Tracheal epithelial cell (primary cell): Measurements from ENCODE around the gene ZCWPW1. TPM values are rescaled to one million over a fixed set of nuclear protein-coding genes. Genes with fewer than 3 reads are reported as not detected.

Source experiments
- total RNA-seq: library from RNA; depleted of rRNA; stranded (reverse); fragments of >200 nt; gene quantifications from 2 replicates; pipeline ENCODE4 v1.2.1, GENCODE V29; 2014

ZCWPW1 gene, protein sequence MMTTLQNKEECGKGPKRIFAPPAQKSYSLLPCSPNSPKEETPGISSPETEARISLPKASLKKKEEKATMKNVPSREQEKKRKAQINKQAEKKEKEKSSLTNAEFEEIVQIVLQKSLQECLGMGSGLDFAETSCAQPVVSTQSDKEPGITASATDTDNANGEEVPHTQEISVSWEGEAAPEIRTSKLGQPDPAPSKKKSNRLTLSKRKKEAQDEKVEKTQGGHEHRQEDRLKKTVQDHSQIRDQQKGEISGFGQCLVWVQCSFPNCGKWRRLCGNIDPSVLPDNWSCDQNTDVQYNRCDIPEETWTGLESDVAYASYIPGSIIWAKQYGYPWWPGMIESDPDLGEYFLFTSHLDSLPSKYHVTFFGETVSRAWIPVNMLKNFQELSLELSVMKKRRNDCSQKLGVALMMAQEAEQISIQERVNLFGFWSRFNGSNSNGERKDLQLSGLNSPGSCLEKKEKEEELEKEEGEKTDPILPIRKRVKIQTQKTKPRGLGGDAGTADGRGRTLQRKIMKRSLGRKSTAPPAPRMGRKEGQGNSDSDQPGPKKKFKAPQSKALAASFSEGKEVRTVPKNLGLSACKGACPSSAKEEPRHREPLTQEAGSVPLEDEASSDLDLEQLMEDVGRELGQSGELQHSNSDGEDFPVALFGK
- total RNA-seq = 1.4 and 2.8 TPM in 2 replicates

DNA sequence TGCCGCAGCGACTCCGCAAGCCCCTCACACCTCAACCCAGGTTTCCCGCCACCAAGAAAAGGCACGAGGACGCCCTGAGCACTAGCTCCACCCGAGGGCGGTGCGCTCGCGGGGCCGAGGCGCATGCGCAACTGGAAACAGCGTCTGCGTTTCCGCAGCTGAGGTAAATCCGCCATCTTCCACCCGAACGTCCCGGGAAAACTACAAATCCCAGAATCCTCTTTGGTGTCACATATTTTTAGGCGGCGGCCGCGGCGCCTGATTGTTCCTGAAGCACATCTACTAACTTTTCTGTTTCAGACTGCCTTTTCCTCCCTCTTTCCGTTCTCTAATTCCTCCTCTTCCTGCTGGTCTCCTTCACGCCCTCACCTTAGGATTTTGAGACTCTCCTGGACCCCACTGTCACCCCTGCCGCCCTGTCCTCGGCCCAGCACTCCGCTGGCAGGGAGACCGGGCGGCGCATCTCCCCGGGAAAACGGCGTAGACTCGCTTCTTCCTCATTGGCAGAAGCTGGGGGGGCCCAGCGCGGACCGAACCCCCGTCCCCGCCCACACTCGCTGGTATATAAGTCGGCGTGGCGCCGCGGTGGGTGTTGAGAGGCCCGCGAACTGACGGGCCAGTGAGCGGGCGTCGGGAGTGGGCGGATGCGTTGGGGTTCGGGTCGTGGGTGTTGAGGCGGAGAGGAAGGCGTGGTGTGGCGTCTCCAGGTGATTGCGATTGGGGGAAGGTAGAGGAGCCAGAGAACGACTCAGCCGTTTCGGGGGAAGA is at the start of gene ZCWPW1:
TSS of gene ZCWPW1 (minus strand) at position 505 of the 768 bp plus-strand sequence. CDS start 8,054 bp downstream, outside the sequence.

DNA sequence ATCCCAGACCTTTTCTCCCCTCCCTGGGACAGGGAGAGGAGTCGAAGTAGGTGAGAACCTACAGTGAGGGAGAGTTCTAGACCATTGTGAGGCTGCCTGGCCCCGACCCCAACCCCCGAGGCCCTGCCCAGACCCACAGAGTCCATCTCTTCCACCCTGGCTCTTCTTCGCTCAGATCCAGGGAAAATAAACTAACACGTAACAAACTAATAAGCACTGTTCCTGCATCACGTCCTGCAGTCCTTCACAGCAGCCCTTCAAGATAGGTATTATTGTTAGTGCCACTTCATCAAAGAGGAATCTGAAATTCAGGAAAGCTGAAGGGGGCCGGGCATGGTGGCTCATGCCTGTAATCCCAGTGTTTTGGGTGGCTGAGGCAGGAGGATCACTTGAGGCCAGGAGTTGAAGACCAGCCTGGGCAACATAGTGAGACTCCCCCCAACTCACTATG is 35.7 kb upstream of the ZCWPW1 start, which contains the start of gene SPACDR:
TSS of gene SPACDR (minus strand) at position 51 of the 451 bp plus-strand sequence. CDS start 235 bp downstream, outside the sequence.

DNA sequence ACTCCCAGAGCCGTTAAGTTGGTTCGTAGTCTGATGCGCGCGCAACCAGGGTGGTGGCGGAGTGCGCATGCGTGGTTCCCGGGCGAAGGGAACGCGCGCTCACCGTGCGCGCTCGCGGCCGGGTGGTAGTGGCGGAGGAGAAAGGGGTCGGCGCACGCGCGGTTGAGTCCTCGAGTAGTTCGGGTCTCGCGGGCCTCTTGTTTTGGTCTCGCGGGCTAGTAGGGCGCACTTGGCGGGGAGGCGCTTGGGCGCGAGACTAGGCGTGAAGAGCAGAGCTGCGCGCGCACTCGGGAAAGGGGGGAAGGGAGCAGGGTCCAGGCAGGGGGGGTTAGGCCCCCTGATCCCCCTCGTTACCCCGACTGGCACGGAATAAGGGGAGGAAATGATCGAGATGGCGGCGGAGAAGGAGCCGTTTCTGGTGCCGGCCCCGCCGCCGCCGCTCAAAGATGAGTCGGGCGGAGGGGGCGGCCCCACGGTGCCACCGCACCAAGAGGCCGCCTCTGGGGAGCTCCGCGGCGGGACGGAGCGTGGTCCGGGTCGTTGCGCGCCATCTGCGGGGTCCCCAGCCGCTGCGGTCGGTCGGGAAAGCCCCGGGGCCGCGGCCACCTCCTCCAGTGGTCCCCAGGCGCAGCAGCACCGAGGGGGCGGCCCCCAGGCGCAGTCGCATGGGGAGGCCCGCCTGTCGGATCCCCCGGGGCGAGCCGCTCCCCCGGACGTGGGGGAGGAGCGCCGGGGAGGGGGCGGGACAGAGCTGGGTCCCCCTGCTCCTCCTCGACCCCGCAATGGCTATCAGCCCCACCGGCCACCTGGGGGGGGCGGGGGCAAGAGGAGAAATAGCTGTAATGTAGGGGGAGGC is 1.4 kb upstream of the ZCWPW1 start, which contains the start of gene MEPCE:
TSS of gene MEPCE (plus strand) at position 195 of the 856 bp plus-strand sequence. CDS start at position 383, 188 bp downstream.

DNA sequence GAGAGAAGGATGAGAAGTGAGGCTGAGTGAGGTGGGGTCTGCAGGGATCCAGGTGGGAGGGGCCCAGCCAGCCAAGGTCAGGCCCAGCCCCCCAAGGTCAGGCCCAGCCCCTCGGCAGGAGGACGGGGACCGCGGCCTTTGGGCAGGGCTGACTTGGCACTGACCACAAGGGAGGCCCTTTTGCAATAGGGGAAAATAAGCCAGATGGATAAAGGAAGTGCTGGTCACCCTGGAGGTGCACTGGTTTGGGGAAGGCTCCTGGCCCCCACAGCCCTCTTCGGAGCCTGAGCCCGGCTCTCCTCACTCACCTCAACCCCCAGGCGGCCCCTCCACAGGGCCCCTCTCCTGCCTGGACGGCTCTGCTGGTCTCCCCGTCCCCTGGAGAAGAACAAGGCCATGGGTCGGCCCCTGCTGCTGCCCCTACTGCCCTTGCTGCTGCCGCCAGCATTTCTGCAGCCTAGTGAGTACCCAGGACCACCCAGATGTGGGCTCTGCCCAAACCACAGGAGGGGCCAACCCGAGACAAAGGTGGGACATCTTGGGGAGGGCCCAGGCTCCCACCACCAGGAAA is 55.2 kb downstream of the ZCWPW1 start, which contains the start of gene PILRA:
TSS of gene PILRA (plus strand) at position 227 of the 571 bp plus-strand sequence. CDS start at position 397, 170 bp downstream.

DNA sequence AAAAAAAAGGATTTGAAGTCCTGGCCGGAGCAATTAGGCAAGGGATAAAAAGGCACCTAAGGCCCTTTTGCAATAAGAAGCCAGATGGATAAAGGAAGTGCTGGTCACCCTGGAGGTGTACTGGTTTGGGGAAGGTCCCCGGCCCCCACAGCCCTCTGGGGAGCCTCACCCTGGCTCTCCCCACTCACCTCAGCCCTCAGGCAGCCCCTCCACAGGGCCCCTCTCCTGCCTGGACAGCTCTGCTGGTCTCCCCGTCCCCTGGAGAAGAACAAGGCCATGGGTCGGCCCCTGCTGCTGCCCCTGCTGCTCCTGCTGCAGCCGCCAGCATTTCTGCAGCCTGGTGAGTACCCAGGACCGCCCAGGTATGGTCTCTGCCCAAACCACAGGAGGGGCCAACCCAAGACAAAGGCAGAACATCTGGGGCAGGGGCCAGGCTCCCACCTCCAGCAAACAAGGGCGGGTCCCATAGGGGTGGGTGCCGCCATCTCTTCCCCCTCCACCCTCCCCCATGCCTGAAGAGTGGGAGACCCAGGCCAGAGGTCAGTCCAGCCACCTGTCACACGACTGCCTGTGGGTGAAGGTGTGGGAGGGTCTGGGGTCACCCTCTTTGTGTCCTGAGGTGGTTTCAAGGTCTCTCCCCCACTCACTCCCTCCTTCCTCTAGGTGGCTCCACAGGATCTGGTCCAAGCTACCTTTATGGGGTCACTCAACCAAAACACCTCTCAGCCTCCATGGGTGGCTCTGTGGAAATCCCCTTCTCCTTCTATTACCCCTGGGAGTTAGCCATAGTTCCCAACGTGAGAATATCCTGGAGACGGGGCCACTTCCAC is 70.3 kb downstream of the ZCWPW1 start, which contains the start of gene PILRB:
TSS of gene PILRB (plus strand) at position 91 of the 830 bp plus-strand sequence. CDS start at position 277, 186 bp downstream.

Other genes starting within 250 kb of the ZCWPW1 start
- gene PVRIG, start 208.8 kb downstream of the ZCWPW1 start, total RNA-seq = not detected in 2 replicates
- gene SPDYE3, start 121.0 kb downstream of the ZCWPW1 start, total RNA-seq = not detected in 2 replicates
- 3.2 and 5.8 TPM in 2 replicates for gene PILRB, start 70.6 kb downstream of the ZCWPW1 start, total RNA-seq
- gene PILRA, start 55.2 kb downstream of the ZCWPW1 start, total RNA-seq = under 0.01 TPM in 1 of 2 replicates, not detected in the other
- gene MEPCE, start 1.1 kb upstream of the ZCWPW1 start, total RNA-seq = 14.9 and 16.6 TPM in 2 replicates
- 36.6 and 39.2 TPM in 2 replicates for gene PPP1R35, start 7.8 kb upstream of the ZCWPW1 start, total RNA-seq
- 0.48 and 0.85 TPM in 2 replicates for gene SPACDR, start 35.6 kb upstream of the ZCWPW1 start, total RNA-seq
- 12.4 and 14.9 TPM in 2 replicates for gene TSC22D4, start 50.5 kb upstream of the ZCWPW1 start, total RNA-seq
- 0.85 and 1.4 TPM in 2 replicates for gene NYAP1, start 55.2 kb upstream of the ZCWPW1 start, total RNA-seq
- gene AGFG2, start 110.5 kb upstream of the ZCWPW1 start, total RNA-seq = 3.4 and 7.0 TPM in 2 replicates
- gene SAP25, start 145.2 kb upstream of the ZCWPW1 start, total RNA-seq = not detected in 2 replicates
- 10.9 and 11.6 TPM in 2 replicates for gene LRCH4, start 157.4 kb upstream of the ZCWPW1 start, total RNA-seq
- 0.64 TPM in 1 of 2 replicates, not detected in the other for gene FBXO24, start 157.6 kb upstream of the ZCWPW1 start, total RNA-seq
- 1.4 TPM in 1 of 2 replicates, not detected in the other for gene PCOLCE, start 173.7 kb upstream of the ZCWPW1 start, total RNA-seq
- 3.6 and 3.9 TPM in 2 replicates for gene MOSPD3, start 183.8 kb upstream of the ZCWPW1 start, total RNA-seq
- 0.72 and 1.3 TPM in 2 replicates for gene TFR2, start 212.8 kb upstream of the ZCWPW1 start, total RNA-seq
- gene ACTL6B, start 227.7 kb upstream of the ZCWPW1 start, total RNA-seq = not detected in 2 replicates
- gene GNB2, start 245.0 kb upstream of the ZCWPW1 start, total RNA-seq = 99.3 and 110 TPM in 2 replicates